Activated CD4-positive, alpha-beta T cell treated with anti-CD3 and anti-CD28 coated beads, Interleukin-2, amount 50 U/mL, for 1 hour (primary cell): ENCODE data around the gene AGPAT3.

Source experiments
- DNase-seq: peaks from one replicate; pipeline ENCODE4 v3.0.0-alpha.2; 2020

The AGPAT3 gene

GRCh38 chr21:43925609-43926008, 60.6 kb downstream of the AGPAT3 start:
- no peak for DNase-seq

DNA sequence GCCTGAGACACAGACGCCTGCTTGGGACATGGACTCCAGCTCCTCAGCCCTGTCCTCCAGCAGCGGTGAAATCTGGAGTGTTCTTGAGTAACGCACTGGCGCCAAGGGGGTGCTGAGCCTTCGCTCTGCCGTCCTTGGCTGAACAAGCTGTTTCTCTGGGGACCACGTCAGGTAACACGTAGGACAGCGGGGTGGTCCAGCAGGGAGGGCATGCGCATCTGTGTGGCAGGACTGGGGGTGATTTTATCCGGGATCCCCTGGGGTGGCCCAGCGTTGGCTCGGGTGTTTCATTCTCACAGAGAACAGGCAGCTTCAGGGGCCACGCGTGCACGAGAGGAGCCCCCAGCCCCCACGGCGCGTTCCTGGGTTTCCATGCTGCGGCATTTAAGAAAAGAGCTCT, 61.2 kb downstream of the AGPAT3 start:
- DNase-seq = no peak

GRCh38 chr21:43927591-43928221, 62.7 kb downstream of the AGPAT3 start:
- DNase-seq = no peak

- no peak for DNase-seq
These were observed 63.5 kb downstream of the AGPAT3 start for GRCh38 chr21:43928222-43929125.

GRCh38 chr21:43929217-43929971, 64.4 kb downstream of the AGPAT3 start:
- DNase-seq = no peak

DNA sequence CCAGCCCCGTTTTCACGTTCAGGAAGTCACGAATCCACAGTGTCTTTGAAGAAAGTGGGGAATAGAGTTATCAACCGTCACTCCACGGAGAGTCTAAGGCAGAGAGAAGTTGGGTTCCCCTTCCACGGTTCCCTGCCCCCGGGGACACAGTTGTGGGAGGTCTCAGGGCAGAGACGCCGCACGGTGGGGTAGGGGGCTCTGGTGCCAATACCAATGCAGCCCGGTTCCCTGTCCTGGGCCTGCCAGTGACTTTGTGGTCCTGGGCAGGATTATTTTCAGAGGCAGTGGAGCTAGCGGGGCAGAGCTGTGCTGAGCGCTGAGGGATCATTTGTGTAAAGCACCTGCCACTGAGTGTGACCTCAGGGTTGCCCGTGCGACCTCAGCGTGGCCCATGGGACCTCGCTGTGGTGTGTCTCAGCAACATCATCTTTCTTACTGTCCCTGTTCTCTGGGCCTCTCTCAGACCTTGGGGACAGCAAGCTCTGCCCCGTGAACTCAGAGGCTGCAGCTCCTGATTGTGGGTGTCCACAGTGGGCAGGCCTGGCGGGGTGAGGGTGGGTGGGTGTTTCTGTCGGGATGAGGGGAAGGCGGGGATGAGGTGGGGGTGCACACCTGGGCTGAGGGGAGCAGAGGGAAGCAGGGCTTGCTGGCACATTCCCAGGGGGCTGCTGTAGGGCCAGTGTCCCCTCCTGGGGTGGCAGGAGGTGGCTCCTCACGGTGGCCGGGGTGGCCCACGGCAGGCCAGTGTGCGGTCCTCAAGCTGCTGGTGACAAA, 65.2 kb downstream of the AGPAT3 start:
- no peak for DNase-seq

- no peak for DNase-seq
These were observed 65.9 kb downstream of the AGPAT3 start for GRCh38 chr21:43930848-43931375.

DNA sequence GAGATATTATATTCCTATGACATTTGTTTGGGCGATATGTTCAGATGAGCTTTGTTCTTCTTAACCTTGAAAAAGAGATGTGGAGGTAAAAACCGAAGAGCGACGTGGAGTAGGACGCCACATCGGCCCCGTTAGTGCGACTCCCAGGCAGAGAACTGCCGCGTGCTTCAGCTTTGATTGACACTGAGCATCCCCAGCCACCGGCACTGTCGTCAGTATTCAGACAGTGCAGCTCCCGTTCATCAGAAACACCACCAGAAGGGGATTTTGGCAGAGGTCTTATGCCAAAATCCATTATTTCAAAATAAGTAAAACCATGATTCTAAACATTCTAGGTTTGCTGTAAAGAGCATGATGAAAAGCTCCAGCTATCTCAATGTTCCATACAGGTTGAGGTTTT, 66.5 kb downstream of the AGPAT3 start:
- DNase-seq = no peak

DNA sequence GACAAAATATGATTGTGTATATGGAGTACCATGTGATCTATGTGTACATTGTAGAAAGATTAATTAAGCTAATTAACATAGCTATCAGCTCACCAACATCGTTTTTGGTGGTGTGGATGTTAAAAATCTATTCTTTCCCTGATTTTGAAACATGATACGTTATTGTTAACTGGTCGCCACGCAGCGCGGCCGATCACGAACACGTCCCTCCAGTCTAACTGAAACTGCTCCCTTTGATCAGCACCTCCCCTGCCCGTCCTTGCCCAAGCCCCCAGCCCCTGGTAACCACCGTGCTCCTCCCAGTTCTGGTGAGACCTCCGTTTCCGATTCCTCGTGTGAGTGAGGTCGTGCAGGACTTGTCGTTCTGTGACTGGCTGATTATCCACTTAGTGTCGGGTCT, 67.0 kb downstream of the AGPAT3 start:
- no peak for DNase-seq

DNA sequence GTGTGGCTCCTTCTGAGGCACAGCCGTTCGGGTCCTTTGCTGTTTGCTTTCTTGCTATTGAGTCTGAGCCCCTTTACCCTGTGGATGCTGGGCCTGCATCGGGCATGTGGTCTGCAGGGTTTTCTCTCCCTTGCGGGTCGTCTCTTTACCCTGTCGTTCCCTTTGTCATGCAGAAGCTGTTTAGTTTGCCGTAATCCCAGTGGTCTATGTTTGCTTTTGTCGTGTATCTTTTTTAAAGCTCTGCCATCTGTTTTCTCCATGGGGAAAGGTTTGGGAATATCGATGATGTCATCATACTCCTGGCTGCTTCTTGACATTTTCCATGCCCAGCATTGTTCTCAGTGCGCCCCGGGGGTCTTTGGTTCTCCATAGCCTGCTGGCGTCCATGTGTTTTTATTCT, 68.2 kb downstream of the AGPAT3 start:
- no peak for DNase-seq

- DNase-seq = no peak
These were observed 68.7 kb downstream of the AGPAT3 start for GRCh38 chr21:43933680-43934079.

DNA sequence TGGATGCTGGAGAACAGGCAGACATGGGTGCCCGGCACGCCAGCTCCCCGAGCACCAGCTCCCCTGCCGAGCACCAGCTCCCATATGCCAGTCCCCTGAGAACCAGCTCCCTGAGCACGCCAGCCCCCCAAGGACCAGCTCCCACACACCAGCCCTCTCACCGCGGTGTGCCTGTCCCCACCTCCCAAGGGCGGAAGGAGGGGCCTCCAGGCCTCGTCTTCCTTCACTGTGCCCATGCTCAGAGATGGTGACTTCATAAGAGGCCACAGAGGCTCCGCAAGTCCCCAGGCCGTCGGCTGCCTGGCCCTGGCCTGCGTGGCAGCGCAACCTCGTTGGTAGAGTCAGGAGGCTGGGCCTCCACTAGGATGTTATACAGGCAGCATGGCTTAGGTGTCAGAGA, 69.1 kb downstream of the AGPAT3 start:
- no peak for DNase-seq

GRCh38 chr21:43934716-43935705, 70.0 kb downstream of the AGPAT3 start:
- no peak for DNase-seq

DNA sequence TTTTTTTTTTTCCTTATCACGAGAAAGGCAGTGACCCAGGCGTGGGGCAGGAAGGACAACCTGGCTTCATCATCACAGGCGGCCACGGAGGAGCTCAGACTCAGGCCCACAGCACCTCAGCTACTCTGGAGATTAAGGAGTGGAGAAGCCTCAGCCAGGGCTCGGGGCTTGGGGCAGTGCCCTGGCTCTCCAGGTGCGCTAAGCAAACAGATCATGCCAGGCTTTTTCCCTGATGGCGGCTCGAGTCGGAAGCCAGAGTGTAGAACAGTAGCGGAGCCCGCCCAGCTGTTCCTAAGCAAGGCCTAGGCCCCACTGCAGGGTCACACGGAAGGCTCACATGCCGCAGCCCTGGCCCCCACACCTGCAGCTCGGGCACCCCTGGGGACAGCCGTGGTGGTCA, 70.7 kb downstream of the AGPAT3 start:
- DNase-seq = no peak

DNA sequence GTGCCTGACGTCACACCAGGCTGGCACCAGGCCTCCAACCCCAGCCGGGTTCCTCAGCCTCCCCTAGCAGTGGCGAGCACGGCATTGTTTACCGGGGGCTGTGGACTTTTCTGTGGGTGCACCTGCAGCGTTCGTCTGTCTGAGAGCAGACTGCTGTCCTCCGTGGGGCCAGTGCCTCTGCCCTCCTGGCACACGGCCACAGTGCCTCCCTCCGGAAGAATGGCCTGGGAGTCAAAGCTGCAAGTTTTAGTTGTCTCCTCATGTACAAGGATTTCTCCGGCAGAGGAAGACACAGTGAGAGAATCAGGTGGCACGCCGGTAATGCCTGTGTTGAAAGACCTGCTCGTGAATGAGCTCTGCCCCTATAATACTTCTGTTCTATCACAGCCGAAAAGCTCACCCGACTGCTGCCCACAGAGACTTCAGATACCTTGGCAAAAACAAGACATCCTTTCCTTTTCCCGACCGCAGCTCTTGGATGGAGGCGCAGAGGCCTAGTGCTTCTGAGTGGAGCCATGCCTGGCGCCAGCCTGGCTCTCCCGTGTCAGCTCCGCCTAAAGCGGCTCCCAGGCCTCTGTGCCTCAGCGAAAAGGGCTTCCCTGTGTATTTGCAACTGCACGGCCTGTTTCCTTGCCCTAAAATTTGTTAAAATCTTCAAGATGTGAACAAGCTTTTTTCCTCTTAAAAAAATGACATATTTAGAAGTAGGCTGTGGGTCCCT, 71.4 kb downstream of the AGPAT3 start:
- no peak for DNase-seq

GRCh38 chr21:43937051-43937832, 72.2 kb downstream of the AGPAT3 start:
- DNase-seq = no peak

DNA sequence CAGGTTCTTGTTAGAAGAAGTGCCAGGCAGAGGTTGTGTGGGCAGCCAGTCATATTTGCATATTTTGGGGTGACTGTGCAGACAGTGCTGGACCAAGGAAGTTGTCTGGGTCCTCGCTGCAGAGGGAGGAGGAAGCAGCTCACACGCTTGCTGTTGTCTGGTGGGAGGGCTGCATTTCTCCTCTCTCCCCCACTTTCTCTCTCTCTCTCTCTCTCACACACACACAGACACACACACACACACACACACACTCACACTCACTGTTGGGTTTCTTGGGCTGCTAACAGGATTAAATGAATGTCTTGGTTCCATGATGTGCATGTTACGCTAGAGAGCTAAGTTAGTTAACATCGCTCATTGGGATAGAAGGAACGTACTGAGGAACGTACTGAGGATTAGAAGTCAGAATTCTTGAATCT, 72.9 kb downstream of the AGPAT3 start:
- no peak for DNase-seq

GRCh38 chr21:43938751-43939442, 73.9 kb downstream of the AGPAT3 start:
- peak; percentile 92 for DNase-seq
